ENCODE data around the gene NUP107.

The NUP107 gene

GRCh38 chr12:68749443-68749842, 62.7 kb downstream of the NUP107 start:
- no peak for TF ChIP-seq CTCF (IDR thresholded peaks at IDR 0.05; ENCODE audit: insufficient read depth, low read depth, low read length, missing control alignments)

GRCh38 chr12:68749861-68750260, 63.1 kb downstream of the NUP107 start:
- DNase-seq (ENCODE audit: low read depth): no peak
- no peak for TF ChIP-seq CTCF (IDR thresholded peaks at IDR 0.05; ENCODE audit: insufficient read depth, low read depth, low read length, missing control alignments)
- H3K4me3 ChIP-seq (ENCODE audit: low read length): no peak overlapping the region

More at GRCh38 chr12:68749443-68749842, 62.7 kb downstream of the NUP107 start:
- H3K4me3 ChIP-seq (ENCODE audit: low read length): no peak overlapping the region
- no peak for DNase-seq (ENCODE audit: low read depth)

GRCh38 chr12:68750506-68750905, 63.7 kb downstream of the NUP107 start:
- DNase-seq (ENCODE audit: low read depth): no peak
- no peak for TF ChIP-seq CTCF (IDR thresholded peaks at IDR 0.05; ENCODE audit: insufficient read depth, low read depth, low read length, missing control alignments)
- H3K4me3 ChIP-seq (ENCODE audit: low read length): no peak overlapping the region

- H3K4me3 ChIP-seq (ENCODE audit: low read length): no peak overlapping the region
- no peak for TF ChIP-seq CTCF (IDR thresholded peaks at IDR 0.05; ENCODE audit: insufficient read depth, low read depth, low read length, missing control alignments)
- DNase-seq (ENCODE audit: low read depth): no peak
These were observed 68.9 kb downstream of the NUP107 start for GRCh38 chr12:68755536-68756243.

- no peak overlapping the region for H3K4me3 ChIP-seq (ENCODE audit: low read length)
- DNase-seq (ENCODE audit: low read depth): no peak
- TF ChIP-seq CTCF (IDR thresholded peaks at IDR 0.05; ENCODE audit: insufficient read depth, low read depth, low read length, missing control alignments): no peak
These were observed 73.1 kb downstream of the NUP107 start for GRCh38 chr12:68759852-68760251.

GRCh38 chr12:68760806-68761441, 74.1 kb downstream of the NUP107 start:
- DNase-seq (ENCODE audit: low read depth): no peak
- TF ChIP-seq CTCF (IDR thresholded peaks at IDR 0.05; ENCODE audit: insufficient read depth, low read depth, low read length, missing control alignments): no peak

GRCh38 chr12:68761442-68761812, 74.6 kb downstream of the NUP107 start:
- no peak overlapping the region for H3K4me3 ChIP-seq (ENCODE audit: low read length)
- no peak for TF ChIP-seq CTCF (IDR thresholded peaks at IDR 0.05; ENCODE audit: insufficient read depth, low read depth, low read length, missing control alignments)
- DNase-seq (ENCODE audit: low read depth): no peak

More at GRCh38 chr12:68760806-68761441, 74.1 kb downstream of the NUP107 start:
- no peak overlapping the region for H3K4me3 ChIP-seq (ENCODE audit: low read length)
